Measurements from ENCODE around the gene HSF5.
A peak's percentile ranks its signal among the peaks of the same experiment; 100 is the strongest.

The HSF5 gene

DNA sequence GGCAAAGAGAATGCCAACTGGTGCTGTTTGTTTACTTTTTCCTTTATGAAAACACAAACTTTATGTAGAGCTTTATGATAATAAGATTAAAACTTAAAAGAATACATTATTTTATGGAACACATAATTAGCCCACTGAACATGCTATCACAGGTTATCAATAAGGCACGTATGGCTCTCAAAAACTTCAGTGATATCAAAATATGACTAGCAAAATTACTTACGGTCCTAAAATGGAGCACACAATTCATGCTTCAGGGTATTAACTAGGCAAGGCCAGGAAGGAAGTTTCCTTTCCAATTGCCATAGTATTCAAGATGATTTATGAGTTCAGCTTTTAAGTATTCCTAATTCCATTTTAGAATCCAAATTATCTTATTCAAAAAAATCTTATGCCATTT lies 74.5 kb downstream of the HSF5 start:
- Histone ChIP-seq H3K4me3 (replicated peaks; ENCODE audit: insufficient read depth, low read length) (no peak overlapping the region), H3K27me3 (ENCODE audit: insufficient read depth, poor library complexity, severe bottlenecking) (no peaks in the 10 kb centered on the region), H3K27ac (replicated peaks) (no peak overlapping the region)
- TF ChIP-seq, protein P1, sequence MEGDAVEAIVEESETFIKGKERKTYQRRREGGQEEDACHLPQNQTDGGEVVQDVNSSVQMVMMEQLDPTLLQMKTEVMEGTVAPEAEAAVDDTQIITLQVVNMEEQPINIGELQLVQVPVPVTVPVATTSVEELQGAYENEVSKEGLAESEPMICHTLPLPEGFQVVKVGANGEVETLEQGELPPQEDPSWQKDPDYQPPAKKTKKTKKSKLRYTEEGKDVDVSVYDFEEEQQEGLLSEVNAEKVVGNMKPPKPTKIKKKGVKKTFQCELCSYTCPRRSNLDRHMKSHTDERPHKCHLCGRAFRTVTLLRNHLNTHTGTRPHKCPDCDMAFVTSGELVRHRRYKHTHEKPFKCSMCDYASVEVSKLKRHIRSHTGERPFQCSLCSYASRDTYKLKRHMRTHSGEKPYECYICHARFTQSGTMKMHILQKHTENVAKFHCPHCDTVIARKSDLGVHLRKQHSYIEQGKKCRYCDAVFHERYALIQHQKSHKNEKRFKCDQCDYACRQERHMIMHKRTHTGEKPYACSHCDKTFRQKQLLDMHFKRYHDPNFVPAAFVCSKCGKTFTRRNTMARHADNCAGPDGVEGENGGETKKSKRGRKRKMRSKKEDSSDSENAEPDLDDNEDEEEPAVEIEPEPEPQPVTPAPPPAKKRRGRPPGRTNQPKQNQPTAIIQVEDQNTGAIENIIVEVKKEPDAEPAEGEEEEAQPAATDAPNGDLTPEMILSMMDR (IDR thresholded peaks at IDR 0.05; ENCODE audit: insufficient read depth, low read length), result no peak
- TF ChIP-seq, protein P2, sequence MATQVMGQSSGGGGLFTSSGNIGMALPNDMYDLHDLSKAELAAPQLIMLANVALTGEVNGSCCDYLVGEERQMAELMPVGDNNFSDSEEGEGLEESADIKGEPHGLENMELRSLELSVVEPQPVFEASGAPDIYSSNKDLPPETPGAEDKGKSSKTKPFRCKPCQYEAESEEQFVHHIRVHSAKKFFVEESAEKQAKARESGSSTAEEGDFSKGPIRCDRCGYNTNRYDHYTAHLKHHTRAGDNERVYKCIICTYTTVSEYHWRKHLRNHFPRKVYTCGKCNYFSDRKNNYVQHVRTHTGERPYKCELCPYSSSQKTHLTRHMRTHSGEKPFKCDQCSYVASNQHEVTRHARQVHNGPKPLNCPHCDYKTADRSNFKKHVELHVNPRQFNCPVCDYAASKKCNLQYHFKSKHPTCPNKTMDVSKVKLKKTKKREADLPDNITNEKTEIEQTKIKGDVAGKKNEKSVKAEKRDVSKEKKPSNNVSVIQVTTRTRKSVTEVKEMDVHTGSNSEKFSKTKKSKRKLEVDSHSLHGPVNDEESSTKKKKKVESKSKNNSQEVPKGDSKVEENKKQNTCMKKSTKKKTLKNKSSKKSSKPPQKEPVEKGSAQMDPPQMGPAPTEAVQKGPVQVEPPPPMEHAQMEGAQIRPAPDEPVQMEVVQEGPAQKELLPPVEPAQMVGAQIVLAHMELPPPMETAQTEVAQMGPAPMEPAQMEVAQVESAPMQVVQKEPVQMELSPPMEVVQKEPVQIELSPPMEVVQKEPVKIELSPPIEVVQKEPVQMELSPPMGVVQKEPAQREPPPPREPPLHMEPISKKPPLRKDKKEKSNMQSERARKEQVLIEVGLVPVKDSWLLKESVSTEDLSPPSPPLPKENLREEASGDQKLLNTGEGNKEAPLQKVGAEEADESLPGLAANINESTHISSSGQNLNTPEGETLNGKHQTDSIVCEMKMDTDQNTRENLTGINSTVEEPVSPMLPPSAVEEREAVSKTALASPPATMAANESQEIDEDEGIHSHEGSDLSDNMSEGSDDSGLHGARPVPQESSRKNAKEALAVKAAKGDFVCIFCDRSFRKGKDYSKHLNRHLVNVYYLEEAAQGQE (IDR thresholded peaks at IDR 0.05; ENCODE audit: insufficient replicate concordance, low read depth), result no peak
- TF ChIP-seq SPI1 (IDR thresholded peaks at IDR 0.05; ENCODE audit: borderline replicate concordance, low read depth) (no peak), POLR2AphosphoS5 (IDR thresholded peaks at IDR 0.05; ENCODE audit: low read depth) (no peak), GABPA (IDR thresholded peaks at IDR 0.05; ENCODE audit: low read depth) (no peak)
- no peak for DNase-seq (ENCODE audit: low read depth in 1 of 2, low spot score in 1 of 2)

DNA sequence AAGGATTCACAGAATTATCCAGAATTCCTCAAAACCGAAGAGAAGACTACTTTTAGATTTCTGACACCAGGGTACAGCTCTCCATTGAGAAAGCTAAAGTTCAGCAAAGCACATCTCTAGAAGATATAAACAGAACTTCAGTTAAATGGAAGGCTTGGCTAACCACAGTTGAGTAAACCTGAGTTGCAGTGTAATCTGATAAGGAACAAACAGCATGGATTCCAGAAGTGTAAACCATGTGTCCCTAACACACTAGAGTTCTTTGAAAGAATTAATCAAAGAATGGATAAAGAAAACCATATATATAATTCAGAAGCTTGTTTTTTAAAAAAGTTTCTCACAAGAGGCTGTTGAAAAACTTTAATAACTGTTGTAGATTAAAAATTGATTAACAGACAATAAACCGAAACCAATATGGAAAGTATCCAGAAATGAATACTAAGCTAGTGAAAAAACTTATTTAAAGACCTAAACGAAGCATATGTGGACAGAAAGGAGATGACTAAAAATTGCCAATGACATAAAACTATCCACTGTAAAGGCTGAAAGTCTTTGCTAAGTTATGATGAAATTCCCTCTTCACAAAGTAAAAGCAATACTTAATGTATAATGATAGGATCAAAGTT lies 75.1 kb downstream of the HSF5 start:
- H3K27ac ChIP-seq (replicated peaks), result no peak overlapping the region
- H3K4me3 ChIP-seq (replicated peaks; ENCODE audit: insufficient read depth, low read length), result no peak overlapping the region
- DNase-seq (ENCODE audit: low read depth in 1 of 2, low spot score in 1 of 2), result peak in 1 of 2 experiments; percentile 7
- H3K27me3 ChIP-seq (ENCODE audit: insufficient read depth, poor library complexity, severe bottlenecking), result no peaks in the 10 kb centered on the region
- TF ChIP-seq POLR2AphosphoS5 (IDR thresholded peaks at IDR 0.05; ENCODE audit: low read depth), result no peak
- TF ChIP-seq, protein P2 (IDR thresholded peaks at IDR 0.05; ENCODE audit: insufficient replicate concordance, low read depth), result no peak
- no peak for TF ChIP-seq SPI1 (IDR thresholded peaks at IDR 0.05; ENCODE audit: borderline replicate concordance, low read depth)
- no peak for TF ChIP-seq GABPA (IDR thresholded peaks at IDR 0.05; ENCODE audit: low read depth)
- TF ChIP-seq, protein P1 (IDR thresholded peaks at IDR 0.05; ENCODE audit: insufficient read depth, low read length), result no peak

DNA sequence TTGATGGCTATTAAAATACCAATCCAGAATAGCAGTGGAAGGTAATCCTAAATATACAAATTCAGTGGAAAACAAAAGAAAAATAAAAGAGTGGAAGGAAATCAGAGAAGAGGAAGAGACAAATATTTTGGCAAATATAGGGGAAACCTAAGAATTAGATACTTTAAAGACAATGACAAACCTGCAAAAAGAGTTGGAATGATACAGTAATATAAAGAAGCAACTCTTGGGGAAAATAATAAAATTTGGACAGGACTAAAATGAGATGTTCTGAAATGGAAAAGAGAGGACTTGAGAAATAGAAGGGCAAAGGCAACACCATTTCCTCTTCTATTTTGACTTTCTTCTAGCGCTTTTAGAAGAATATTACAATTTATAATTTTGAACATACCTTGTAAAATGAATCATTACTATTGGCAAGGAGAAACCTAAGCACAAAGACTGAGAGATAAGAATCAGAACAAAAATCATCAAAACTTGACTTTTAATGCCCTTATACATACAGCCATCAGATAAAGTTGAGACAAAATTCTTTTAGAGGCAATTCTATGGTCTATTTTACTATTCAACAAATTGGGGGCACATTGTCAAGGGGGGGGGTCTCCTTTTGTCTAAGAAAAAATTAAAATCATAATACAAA lies 76.0 kb downstream of the HSF5 start:
- TF ChIP-seq GABPA (IDR thresholded peaks at IDR 0.05; ENCODE audit: low read depth) (no peak), SPI1 (IDR thresholded peaks at IDR 0.05; ENCODE audit: borderline replicate concordance, low read depth) (no peak), POLR2AphosphoS5 (IDR thresholded peaks at IDR 0.05; ENCODE audit: low read depth) (no peak)
- TF ChIP-seq, protein P2 (IDR thresholded peaks at IDR 0.05; ENCODE audit: insufficient replicate concordance, low read depth), result no peak
- TF ChIP-seq, protein P1 (IDR thresholded peaks at IDR 0.05; ENCODE audit: insufficient read depth, low read length), result no peak
- DNase-seq (ENCODE audit: low read depth in 1 of 2, low spot score in 1 of 2), result no peak
- H3K27me3 ChIP-seq (ENCODE audit: insufficient read depth, poor library complexity, severe bottlenecking), result no peaks in the 10 kb centered on the region
- H3K4me3 ChIP-seq (replicated peaks; ENCODE audit: insufficient read depth, low read length), result no peak overlapping the region
- no peak overlapping the region for H3K27ac ChIP-seq (replicated peaks)

Measured in HL-60 (cell line).